A172 (cell line): Measurements from ENCODE around the gene S1PR3. TPM values are rescaled to one million over a fixed set of nuclear protein-coding genes. Genes with fewer than 3 reads are reported as not detected.

Experiments used
- DNase-seq: peaks from one replicate; pipeline ENCODE4 v3.0.0-alpha.2; 2015; ENCODE audit warnings: low spot score
- total RNA-seq: library from RNA; depleted of rRNA; stranded (reverse); fragments of >200 nt; shearing (Covaris generic); gene quantifications from 2 replicates; pipeline ENCODE4 v1.2.3, GENCODE V29; 2014

Gene S1PR3
- total RNA-seq, 1 experiment from 2014 or later: 6.3 TPM

GRCh38 chr9:88992556-88992955, 1.3 kb downstream of the S1PR3 start:
- DNase-seq: no peak

GRCh38 chr9:88993327-88993726, 2.1 kb downstream of the S1PR3 start:
- DNase-seq: no peak

- no peak for DNase-seq
Measured at GRCh38 chr9:88993871-88994460, 2.7 kb downstream of the S1PR3 start.

- DNase-seq: no peak
Measured at GRCh38 chr9:88994469-88995199, 3.4 kb downstream of the S1PR3 start.

- DNase-seq: no peak
Measured at GRCh38 chr9:88995200-88995577, 3.9 kb downstream of the S1PR3 start.

GRCh38 chr9:88995627-88996026, 4.4 kb downstream of the S1PR3 start:
- no peak for DNase-seq

GRCh38 chr9:88996046-88996920, 5.0 kb downstream of the S1PR3 start:
- DNase-seq: no peak

- no peak for DNase-seq
Measured at GRCh38 chr9:88996921-88997235, 5.6 kb downstream of the S1PR3 start.

GRCh38 chr9:88997646-88998045, 6.4 kb downstream of the S1PR3 start:
- DNase-seq: no peak

- no peak for DNase-seq
Measured at GRCh38 chr9:88998503-88998902, 7.2 kb downstream of the S1PR3 start.

- DNase-seq: no peak
Measured at GRCh38 chr9:88998911-88999310, 7.6 kb downstream of the S1PR3 start.

- peak; percentile 22 for DNase-seq
Measured at GRCh38 chr9:89000371-89000781, 9.1 kb downstream of the S1PR3 start.

- peak; percentile 77 for DNase-seq
Measured at GRCh38 chr9:89000973-89001916, 10.0 kb downstream of the S1PR3 start.

GRCh38 chr9:89001917-89002540, 10.8 kb downstream of the S1PR3 start:
- DNase-seq: no peak

- no peak for DNase-seq
Measured at GRCh38 chr9:89002987-89003386, 11.7 kb downstream of the S1PR3 start.

- no peak for DNase-seq
Measured at GRCh38 chr9:89005323-89005722, 14.1 kb downstream of the S1PR3 start.

- DNase-seq: no peak
Measured at GRCh38 chr9:89006267-89006666, 15.0 kb downstream of the S1PR3 start.

- DNase-seq: no peak
Measured at GRCh38 chr9:89006996-89007967, 16.0 kb downstream of the S1PR3 start.

- no peak for DNase-seq
Measured at GRCh38 chr9:89008055-89008743, 16.9 kb downstream of the S1PR3 start.
